GM21619 (cell line): ENCODE results near the gene PDGFRA.
A peak's percentile ranks its signal among the peaks of the same experiment; 100 is the strongest.

Experiments used
- ATAC-seq: cut with Tn5 transposase; IDR thresholded peaks from one replicate; pipeline ENCODE4 v1.9.1; 2021; ENCODE audit not compliant: unreplicated experiment

The PDGFRA gene

DNA sequence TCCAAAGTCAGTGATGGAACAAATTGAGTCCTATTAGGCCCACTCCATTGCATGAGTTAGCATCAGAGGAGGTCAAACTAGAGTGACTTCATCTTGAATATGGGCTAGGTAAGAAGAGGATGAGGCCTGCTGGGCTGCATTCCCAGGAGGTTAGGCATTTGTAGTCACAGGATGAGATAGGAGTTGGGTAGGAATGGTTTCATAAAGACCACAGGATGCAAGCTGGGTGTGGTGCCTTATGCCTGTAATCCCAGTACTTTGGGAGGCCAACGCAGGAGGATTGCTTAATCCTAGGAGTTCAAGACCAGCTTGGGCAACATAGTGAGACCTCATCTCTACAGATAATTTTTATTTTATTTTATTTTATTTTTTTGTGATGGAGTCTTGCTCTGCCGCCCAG lies 26.8 kb downstream of the PDGFRA start:
- ATAC-seq, result no peak

DNA sequence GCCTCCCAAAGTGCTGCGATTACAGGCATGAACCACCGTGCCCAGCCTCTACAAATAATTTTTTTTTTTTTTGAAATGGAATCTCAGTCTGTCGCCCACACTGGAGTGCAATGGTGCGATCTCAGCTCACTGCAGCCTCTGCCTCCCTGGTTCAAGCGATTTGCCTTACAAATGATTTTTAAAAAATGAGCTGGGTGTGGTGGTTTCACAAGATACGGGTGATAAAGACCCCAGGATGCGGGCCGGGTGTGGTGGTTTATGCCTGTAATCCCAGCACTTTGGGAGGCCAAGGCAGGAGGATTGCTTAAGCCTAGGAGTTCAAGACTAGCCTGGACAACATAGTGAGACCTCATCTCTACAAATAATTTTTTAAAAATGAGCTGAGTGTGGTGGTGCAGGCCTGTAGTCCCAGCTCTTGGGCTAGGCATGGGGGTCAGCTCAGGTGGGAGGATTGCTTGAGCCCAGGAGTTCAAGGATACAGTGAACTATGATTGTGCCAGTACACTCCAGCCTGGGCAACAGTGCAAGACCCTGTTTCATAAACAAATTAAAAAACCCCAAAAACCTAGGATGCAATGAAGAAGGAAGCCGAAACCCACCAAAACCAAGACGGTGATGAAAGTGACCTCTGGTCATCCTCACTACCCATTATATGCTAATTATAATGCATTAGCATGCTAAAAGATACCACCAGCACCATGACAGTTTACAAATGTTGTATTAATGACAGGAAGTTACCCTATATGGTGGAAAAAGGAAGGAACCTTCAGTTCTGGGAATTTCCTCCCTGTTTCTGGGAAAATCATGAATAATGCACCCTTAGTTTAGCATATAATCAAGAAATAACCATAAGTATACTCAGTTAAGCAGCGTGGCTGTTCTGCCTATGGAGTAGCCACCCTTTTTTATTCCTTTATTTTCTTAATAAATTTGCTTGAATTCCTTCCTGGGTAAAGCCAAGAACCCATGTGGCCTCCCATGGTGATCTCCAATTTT lies 27.7 kb downstream of the PDGFRA start:
- ATAC-seq, result no peak

DNA sequence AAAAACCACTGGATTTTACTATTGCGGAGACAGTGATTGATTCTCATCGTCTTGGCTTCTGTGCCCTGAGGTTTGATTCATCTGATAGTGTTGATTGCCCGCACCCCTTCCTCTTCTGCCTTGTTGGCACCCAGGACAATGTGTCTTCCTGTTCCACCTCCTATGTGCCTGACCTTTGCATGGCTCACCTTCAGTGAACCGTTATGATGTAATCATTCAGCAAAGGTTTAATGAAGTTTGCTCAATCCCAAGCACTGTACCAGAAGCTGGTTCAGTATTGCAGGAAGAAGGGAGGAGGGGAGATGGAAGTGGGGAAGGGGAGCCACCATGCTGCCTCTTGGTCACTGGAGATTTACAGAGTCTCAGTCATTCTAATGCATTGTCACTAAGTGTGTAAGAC lies 36.3 kb downstream of the PDGFRA start:
- no peak for ATAC-seq

DNA sequence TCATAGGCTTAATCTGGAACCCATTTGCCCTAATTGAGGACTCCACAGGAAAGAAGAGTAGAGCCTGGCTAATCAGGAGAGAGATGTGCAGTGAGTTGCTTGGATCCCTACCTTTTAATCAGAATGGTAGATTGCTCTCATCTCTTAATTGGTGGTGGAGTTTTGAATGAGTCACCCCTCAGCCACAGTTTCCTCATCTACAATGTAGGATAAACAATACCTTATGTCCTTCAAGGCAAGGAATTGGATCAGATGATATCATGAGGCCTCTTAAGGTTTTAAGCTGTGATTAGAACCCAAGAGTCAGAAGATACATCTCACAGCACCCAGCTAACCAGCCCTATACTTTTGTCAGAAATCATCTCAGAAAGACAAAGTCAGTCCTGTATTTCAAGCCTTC lies 39.1 kb downstream of the PDGFRA start:
- no peak for ATAC-seq

DNA sequence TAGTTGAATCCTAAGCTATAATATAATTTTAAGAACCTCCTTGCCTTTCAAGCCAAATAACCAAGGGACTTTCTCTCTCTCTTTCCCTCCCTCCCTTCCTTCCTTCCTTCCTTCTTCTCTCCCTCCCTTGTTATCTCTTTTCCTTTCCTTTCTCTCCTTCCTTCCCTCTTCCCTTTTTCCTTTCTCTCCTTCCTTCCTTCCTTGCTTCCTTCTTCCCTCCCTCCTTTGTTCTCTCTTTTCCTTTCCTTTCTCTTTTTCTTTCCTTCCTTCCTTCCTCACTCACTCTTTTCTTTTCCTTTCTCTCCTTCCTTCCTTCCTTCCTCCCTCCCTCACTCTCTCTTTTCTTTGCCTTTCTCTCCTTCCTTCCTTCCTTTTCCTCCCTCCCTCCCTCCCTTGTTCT lies 42.4 kb downstream of the PDGFRA start:
- ATAC-seq, result no peak

DNA sequence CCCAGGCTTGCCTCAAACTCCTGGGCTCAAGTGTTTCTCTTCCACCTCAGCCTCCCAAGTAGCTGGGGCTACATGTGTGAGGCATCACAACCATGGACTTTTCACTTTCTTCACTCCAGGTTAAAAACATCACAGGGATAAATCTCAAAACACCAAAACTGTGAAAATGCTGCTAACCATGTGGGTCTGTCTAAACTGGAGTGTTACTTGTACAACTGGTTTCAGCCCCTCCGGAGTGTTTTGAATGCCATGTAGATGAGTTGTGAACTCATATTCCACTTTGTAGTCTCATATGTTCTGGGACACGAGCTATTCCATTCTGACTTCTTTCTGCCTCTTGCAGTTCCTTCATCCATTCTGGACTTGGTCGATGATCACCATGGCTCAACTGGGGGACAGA lies 43.0 kb downstream of the PDGFRA start:
- ATAC-seq, result no peak

DNA sequence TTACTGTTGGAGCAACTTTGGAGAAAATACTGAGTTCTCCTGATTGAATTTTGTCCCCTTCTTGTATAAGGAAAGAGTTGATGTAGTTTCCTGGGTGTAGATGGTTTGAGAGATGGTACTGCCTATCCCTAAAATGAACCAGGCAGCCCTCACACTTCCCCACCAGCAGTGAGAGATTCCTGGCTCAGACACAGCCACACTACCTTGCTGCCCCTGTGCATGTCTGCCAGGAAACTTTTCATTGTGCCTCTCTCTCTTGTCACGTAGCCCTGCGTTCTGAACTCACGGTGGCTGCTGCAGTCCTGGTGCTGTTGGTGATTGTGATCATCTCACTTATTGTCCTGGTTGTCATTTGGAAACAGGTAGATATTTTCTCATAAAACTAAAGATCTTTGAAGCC lies 45.2 kb downstream of the PDGFRA start:
- ATAC-seq, result no peak

DNA sequence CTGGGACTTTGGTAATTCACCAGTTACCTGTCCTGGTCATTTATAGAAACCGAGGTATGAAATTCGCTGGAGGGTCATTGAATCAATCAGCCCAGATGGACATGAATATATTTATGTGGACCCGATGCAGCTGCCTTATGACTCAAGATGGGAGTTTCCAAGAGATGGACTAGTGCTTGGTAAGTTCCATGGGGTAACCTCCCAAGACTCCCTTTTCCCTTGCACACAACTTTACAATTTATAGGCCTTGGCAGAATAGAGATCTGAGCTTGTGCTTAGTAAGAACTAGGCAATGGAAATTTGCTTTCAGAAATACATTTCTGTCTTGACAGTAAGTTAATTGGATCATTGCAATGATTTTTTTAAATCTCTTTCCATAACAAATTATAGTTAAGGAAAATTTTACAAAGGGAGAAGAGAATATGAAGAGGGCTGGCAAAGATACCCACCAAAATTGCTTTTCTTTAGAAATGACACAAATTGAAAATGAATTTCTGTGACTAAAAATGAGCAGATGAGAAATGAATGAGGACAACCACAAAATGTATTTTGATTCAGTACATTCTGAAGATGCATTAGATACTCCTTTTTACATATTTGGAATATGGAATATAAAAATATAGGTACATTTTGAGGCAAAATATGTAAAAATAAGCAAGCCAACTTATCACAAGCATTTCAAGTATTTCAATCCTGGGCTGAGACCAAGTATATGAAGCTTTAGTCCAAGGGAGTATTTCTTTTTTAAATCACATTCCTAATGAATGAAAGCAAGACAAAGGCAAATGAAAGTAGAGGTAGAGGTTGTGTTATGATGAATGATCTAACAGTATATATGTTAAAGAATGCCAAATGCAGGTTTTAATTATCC lies 45.9 kb downstream of the PDGFRA start:
- no peak for ATAC-seq

DNA sequence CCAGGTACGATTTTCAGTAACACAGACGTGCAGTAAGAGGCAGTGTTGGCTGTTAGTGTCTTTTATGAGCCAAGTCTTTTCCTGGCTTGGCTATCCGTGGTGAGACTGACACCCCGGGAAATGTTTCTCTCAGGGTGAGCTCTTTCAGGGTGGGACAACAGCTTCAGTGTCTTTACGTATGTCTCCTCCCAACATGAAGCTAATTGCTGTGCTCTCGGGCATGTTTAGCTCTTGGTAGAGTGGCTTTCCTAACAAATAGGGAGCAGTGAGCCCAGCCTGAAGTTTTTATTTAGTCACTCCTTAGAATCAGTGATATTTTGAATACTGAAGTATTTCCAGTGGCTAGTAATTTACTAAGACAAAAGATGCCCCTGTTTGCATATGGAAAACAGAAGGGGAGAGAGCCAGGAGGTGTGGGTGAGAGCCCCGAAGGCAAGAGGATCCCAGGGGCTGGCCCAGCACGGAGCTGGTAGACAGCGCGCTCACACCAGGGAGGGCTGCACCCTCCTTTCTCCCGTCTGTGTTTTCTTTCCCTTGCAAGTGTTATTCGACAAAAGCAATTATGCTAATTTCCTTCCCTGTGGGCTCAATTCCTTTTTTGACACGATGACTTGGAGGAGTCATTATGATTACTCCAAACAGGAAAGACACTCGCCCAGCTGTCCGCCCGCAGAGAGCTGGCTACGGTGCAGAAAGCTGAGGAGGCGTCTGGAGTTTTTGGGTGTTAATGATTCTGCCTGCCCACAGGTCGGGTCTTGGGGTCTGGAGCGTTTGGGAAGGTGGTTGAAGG lies 47.7 kb downstream of the PDGFRA start:
- ATAC-seq, result peak; percentile 19

DNA sequence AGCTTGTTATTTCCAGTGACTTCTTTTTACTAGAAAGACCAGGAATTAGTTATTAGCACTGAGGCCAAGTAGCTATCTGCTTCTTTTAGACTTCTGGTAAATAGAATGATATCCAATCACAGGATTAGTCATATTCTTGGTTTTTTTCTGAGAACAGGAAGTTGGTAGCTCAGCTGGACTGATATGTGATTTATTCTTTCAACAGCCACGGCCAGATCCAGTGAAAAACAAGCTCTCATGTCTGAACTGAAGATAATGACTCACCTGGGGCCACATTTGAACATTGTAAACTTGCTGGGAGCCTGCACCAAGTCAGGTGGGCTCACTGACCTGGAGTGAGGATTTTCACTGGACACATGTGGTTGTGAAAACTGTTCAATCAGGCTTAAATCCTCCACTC lies 48.6 kb downstream of the PDGFRA start:
- ATAC-seq, result peak; percentile 74

DNA sequence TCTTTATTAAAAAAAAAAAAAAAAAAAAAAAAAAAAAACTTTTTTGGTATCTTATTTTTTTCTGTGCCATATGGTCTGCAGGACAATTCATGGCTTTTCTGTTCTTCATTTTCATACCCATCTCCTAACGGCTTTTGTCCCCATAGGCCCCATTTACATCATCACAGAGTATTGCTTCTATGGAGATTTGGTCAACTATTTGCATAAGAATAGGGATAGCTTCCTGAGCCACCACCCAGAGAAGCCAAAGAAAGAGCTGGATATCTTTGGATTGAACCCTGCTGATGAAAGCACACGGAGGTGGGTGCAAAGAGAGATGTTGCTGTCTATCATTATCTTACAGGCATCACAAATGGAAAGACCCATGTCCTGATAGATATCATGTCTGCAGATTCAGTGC lies 49.1 kb downstream of the PDGFRA start:
- no peak for ATAC-seq

DNA sequence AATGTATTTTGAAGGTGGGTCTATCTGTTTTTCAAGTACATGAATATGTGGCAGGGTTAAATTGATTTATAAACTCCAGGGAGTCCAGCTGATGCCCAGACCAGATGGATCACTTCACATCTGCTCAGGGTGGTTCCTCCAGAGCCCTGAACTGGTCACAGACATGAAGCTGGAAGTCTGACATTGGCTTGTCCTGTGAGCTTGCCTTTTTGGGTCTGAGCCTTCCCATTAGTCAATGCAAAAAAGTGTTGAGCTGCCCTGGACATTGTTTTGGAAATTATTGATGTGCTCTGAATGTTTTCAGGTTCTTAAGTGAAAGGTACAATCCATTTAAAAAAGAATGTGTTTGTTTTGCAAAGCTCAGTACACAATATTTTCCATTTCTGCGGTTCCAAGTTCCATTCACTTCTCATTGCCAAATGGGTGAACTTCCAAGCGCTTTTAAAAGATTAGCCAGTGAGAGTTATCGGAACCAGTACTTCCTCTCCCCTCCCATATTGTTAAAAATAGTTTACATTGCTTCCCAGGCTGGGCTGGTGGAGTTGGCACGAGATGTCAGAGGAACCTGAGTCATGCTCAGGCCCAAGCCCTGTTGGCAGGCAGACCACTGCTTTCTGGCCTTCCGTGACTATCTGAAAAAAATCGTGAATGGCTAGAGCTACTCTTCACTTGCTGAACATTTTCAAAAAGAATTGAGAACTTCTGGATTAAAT lies 52.1 kb downstream of the PDGFRA start:
- ATAC-seq, result no peak

DNA sequence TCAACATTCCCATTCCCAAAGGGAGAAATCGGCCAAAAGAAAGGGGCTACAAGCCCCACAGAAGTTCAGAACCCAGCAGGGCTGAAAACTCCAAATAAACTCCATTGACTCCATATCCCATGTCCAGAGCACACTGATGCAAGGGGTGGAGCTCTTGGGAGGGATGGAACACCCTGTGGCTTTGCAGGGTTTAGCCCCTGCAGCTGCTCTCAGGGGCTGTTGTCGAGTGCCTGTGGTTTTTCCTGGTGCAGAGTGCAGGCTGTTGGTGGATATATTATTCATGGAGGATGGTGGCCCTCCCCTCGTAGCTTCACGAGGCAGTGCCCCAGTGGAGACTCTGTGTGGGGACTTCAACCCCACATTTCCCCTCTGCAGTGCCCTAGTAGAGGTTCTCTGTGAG lies 53.7 kb downstream of the PDGFRA start:
- no peak for ATAC-seq

DNA sequence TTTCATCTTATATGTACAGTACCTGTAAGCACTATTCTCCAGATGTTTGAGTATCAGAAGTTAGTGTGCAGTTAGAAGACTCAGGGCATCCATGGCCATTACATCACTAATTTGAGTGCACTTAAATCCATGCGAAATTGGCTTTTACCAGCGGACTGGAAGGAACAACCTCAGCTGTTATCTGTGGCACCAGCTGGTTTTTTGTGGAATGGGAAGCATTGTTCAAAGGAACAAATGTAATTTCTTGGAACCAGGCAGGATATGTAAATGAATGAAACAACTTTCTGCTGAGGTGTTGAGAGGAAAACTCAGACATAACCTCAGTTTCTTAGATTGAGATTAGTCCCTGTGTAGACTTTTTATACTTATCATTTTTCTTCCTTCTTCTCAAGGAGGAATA lies 60.2 kb downstream of the PDGFRA start:
- ATAC-seq, result no peak

DNA sequence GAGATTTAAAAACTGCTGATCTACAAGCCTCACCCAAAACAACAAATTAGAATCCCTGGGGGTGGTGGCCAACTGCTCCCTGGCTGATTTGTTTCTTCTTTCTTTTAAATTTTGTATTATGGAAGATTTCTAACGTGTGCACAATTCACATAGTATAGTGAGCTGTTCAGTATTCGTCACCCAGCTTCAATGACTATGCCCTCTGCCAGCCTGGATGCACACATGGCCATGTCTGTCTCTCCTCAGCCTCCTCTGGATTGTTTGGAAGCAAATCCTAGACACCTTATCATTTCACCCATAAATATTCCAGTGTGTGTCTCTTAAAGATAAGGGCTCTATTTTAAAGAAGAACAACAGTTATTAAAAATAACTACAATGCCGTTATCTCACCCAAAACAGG lies 61.9 kb downstream of the PDGFRA start:
- no peak for ATAC-seq

DNA sequence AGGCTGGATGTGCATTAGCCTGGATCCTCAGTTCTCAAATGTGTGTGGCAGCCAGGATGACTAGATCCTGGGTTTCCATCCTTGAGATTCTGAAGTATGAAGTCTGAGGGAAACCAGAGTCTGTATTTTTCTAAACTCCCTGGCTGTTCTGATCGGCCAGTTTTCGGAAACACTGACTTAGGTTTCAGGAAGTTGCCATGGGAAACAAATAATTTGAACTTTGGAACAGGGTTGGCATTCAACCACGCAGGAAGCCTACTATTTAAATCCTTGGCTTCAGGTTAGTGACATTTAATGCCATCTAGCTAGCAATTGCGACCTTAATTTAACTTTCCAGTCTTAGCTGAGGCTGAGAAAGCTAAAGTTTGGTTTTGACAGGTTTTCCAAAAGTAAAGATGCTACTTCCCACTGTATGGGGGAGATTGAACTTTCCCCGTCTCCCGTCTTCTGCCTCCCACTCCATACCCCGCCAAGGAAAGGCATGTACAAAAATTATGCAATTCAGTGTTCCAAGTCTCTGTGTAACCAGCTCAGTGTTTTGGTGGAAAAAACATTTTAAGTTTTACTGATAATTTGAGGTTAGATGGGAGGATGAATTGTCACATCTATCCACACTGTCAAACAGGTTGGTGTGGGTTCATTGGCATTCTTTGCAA lies 67.6 kb downstream of the PDGFRA start:
- no peak for ATAC-seq

DNA sequence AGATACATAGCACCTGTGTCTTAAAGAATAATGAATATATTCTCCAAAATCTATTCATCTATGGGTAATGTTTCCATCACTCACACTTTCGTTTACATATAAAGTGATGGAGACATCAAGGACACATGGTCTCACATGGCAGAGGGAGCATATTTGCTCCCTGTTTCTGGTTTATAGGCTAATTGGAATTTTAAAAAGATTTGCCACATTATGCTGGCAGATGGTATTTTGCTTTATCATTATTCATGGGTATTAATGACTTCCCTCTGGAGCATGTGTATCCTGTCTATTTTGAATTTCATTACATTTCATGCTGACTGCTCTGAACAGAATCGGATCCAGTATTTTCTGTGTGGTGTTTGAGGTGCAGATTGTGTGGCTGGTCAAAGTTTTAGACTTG lies 79.0 kb downstream of the PDGFRA start:
- no peak for ATAC-seq

DNA sequence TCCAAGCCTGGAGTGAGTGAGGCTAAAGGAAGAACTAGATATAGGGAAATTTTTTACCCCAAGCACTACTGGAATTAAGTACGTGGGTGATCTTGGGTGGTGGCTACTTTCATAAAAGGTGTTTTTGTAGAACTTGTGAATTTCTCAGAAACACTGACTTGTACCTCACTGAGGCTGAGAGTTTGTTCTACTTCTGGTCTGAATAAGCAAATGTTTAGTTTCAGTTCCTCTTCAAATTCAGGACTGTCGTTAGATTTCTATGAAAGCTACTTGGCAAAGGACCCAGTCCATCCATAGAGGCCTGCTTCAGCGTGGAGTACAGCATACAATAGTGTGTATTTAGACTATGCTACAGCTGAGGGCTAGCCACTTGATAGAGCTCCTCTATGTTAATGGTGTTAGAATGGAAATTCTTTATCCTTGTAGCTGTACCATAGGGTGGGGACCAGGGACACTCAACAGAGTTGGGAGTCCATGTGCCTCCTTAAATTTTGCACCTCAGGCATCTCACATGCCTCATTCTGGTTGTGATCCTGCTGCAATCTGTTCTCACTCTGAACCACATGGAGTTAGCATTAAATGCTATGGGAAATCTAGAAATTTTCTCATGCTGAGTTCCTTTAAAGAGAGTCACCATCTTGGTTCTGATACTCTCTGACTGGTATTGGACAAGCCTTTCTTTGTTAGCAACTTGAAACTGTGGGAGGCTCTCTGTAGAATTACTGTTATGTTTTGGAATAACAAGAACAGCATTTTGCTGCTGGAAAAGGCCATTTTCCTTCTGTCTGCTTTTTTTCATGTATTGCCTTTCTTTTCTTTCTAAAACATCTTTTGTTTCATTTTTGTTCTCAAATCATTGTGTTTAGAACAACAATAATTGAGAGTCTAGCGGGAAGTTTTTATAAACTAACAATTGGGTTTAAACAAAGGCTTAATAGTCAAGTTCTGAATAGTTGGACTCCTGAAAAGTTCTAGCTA lies 86.8 kb downstream of the PDGFRA start:
- peak; percentile 99 for ATAC-seq

DNA sequence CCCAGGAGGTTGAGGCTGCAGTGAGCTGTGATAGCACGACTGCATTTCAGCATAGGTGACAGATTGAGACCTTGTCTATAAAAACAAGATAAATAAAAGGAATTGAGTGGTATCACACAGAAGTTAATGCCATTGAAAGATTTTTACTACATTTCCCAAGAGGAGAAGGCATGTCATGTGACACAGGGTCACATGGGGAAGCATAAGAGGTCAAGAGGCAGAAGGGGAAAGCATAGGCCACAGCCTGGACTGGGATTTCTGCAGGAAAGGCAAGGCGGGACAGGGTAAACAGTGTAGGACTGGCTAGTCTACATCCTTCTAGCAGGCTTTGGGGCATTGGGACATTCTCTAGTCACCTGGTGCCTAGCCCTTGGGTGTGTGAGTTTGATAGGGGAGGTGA lies 88.6 kb downstream of the PDGFRA start:
- no peak for ATAC-seq
